T47D (cell line): ENCODE measurements around the gene BMP6.
"Not testable (repeated sequence)": the region's sequence is repeated elsewhere in the genome, so short reads cannot be mapped to it uniquely, and the experiment has no call there.

Experiments used
- DNase-seq, 2 experiments: peaks; one replicate each; pipeline versions ENCODE4 v3.0.0 to v3.0.0-alpha.2; 2011 to 2012; ENCODE audit warnings: low read depth in 1 of 2, low spot score in 1 of 2
- JUND ChIP-seq: IDR thresholded peaks from 2 replicates; pipeline ENCODE4 v1.6.1; 2012; ENCODE audit warnings: low read depth
- in situ Hi-C: cut with HindIII; loops from 2 replicates; pipeline ENCODE4 v1.10.0; 2016; ENCODE audit warnings: low sequenced_read_pairs, low pct_unique_long_range_greater_than_20kb

Gene BMP6

DNA sequence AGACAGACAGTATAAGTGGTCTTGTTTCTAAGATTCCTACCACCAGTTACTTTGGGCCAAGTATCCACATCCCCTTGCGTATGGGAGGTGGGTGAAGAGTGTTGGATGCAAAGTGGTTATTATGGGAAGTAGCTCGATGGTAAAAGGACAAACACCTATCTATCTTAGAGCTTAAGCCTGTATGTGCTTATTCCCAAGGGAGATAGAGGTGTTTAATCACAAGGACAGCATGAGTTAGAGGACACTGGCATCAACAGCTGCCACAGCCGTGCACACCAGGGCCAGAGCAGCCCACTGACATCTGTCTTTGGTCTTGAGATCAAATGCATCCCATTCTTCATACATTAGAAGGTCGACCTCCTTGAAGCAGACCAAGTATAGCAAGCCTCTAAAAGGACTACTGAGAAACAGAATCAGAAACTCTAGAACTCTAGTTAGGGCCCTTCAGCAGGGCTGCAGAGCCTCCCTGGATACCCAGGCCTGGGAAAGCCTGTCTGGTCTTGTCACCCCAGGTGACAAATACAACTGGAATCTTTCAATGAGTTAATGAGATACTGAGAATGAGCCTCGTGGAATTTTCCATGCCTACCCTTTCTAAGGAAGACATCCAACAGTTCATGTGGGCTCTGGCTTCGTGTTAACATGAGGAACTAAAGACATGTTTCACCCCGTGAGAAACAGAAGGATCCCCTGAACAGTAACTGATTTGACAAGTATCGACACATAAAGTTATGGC lies 156.0 kb downstream of the BMP6 start:
- in situ Hi-C loops = no loop called here
- TF ChIP-seq JUND = no peak
- DNase-seq = no peak

DNA sequence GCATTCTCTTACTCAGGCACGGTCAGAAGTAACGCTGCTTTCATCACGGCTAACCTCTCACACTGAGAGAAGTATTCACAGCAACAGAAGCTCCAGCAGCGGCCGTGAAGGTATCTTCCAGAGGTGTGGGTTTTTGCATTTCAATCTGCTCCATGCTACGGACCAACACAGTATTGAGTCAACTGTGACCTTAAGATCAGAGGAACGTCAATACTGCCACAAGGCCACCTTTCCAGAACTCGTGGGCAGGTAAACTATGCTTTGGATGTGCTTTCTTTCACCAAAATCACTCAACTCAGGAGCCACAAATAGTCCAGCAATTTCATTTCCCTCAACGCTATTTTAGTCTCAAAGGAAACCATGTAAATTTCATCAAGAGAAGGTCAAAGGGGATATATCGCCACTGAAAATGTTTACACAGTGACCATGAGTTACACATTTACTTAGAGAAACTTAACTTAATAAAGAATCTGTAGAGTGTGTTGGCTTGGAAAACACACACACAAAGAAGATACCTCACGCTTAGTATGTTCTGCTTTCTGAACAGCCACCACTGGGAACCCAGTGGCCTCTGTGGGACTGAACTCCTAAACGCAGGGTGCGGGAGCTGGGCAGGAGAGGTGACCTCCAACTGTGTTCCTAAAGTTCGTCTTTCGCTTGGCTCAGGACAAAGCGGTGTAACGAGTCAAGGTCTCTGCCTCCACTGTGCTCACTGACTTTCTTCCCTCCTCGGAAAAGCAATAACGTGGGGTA lies 156.8 kb downstream of the BMP6 start:
- no peak for DNase-seq
- TF ChIP-seq JUND = no peak
- in situ Hi-C loops = no loop called here

DNA sequence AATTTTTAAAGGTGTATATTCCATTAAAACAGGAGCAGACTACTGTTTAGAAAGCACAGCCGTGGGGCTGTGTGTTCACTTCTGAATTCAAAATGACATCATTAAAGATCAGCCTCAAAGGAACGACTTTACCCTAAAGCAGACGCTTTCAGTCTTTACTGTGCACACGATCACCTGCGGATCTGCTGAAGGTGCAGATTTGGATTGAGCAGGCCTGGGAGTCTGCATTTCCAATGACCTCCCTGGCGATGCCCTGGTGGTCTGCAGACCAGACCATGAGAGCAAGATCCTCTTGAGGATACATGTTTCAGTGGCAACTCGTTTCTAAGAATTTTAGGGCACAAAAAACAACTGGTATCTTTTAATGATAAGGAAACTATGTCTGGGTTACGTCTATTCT lies 157.5 kb downstream of the BMP6 start:
- in situ Hi-C loops = no loop called here
- no peak for TF ChIP-seq JUND
- no peak for DNase-seq

DNA sequence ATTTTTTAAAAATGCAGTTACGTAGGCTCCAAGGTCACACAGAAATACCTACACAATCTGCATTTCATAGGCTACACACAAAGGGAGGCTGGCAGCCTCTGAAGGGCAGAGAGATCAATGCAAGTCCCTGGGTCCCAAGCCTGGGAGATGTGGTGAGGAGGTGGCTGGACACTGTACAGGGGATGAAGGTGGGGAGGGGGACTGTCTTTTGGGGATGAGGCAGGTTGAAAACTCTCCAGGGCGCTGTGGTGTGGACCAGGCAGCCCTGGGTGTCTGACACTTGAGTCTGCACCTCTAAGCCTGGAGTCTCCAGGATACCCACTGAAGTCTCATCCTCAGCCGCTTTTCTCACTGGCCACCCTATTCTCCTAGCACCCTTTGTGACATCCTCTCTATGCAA lies 160.2 kb downstream of the BMP6 start:
- no peak for DNase-seq
- TF ChIP-seq JUND = no peak
- in situ Hi-C loops = no loop called here

DNA sequence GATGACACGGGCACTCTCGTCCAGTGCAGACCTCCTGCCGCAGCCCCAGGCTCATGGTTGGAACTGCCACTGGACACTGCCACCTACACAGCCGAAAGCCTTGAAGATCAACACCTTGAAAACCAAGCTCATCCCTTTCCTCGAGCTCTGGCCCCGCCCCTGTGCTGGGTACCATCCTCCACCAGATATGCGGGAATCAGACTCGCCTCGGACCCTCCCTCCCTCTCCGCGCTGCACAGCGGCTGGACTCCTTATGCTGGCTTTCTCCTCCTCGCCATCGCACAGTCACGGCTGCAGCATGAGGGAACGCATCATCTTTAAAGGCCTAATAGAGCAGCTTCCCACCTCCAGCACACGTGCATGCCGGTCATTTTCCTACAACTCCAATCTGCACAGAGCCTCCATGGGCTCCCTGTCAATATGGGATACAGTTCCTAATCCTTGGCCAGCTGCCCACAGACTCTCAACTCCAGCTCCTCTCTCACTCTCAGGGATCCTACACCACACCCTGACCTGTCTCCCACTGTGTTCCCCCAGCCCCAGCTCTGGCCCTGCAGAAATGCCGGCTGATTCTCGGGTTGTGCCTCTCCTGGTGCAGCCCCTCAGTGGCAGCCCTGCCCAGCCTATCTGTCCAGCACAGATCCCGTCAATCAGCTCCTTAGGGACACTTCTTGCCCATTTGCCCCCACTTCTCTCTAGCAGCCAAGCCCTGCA lies 161.5 kb downstream of the BMP6 start:
- in situ Hi-C loops = no loop called here
- TF ChIP-seq JUND = no peak
- DNase-seq = no peak

DNA sequence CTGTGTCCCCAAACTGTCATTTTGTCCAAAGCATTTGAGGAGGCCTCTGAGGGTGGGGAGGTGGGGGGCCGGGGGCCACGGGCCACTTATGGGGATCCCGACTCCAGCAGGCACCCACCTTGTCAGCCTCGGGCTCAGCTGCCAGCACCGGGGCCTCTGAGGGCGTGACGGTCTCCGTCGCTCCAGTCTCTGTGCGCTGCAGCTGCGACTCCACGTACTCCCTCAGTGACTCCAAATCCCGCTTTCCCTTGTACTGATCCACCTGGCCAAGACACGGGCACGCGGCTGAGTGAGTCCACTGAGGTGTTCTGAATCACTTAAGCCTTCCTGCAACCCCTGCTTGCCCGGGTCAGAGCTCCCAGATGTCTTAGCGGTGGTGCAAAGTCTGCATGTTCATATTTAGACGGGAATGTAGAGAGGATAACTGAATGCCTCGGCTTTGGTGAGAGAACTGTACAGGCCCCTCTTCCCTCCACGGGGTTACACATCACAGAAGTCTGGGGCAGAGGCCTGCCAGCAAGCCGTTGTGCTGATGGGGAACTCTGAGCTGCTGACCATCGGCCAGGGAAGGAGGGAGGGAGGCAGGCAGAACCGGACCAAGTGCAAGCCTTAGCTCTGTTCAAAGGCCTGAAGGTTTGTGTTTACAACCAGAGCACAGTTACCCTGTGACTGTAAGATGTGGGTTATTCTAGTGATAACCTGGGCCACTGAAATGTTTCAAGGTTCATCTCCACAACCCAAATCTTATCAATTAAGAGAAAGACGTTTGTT lies 162.9 kb downstream of the BMP6 start:
- no peak for DNase-seq
- no peak for TF ChIP-seq JUND
- in situ Hi-C loops = no loop called here

DNA sequence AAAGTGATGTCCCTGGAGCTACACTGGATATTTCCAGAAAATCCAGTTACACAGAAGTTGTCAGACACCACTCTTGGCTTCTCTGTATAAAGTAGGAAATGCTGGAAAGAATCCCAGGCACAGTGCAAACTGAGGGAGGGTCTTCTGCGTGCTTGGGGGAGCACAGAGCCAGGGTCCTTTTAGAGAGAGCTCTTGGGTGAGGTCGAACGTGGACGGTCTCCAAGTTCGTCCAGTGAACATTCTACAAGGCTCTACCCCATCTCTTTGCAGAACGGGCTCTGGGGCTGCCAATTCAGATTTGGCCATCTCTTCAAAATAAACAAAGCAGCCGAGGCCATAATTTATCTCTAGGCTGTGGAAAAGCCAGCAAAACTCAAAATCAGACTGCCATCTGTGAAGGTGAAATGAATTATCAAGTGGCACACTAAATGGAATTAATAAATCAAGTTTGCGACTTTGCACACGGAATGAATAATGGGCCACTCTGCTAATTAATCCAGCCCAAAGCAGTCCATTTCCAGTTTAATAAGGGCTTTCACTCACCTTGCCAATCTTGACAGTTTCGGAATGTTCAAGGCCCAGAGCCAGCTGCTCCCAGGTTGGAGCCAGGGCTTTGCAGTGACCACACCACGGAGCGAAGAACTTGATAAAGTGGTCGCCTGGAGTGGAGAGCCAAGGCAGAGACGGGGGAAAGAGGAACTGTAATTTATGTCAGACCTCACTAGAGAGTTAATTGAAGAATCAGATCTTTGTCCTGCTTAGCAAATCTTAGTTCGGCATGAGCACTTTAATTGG lies 165.4 kb downstream of the BMP6 start:
- TF ChIP-seq JUND = no peak
- no peak for DNase-seq
- in situ Hi-C loops = no loop called here

DNA sequence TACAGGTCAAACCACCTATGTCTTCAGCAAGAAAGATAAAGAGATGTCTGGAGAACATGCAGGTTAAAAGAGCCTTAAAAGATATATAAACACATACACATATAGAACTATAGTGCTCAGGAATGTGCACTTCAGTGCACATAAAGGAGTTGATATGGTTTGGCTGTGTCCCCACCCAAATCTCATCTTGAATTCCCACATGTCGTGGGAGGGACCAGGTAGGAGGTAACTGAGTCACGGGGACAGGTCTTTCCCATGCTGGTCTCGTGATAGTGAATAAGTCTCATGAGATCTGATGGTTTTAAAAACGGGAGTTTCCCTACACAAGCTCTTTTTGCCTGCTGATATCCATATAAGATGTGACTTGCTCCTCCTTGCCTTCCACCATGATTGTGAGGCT lies 166.5 kb downstream of the BMP6 start:
- DNase-seq, in situ Hi-C loops: not testable (repeated sequence)

DNA sequence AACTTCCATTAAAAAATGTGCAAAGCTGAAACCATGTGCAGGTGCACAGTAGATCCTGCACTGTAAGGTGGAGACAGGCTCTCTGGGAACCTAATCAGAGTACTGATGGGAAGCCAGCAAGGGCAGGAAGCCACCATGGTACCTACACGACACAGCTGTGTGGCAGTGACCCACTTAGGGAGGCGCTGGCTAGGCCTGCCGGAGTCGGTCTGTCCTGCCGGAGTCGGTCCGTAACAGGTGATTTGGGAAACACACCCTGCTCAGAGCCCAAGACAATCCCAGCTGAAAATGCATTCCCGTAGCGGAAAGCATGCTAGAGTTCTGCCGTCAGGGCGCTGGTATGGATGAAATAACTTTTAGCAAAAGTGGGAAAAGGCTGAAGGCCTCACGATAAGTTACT lies 167.4 kb downstream of the BMP6 start:
- in situ Hi-C loops = no loop called here
- DNase-seq = no peak
- no peak for TF ChIP-seq JUND

DNA sequence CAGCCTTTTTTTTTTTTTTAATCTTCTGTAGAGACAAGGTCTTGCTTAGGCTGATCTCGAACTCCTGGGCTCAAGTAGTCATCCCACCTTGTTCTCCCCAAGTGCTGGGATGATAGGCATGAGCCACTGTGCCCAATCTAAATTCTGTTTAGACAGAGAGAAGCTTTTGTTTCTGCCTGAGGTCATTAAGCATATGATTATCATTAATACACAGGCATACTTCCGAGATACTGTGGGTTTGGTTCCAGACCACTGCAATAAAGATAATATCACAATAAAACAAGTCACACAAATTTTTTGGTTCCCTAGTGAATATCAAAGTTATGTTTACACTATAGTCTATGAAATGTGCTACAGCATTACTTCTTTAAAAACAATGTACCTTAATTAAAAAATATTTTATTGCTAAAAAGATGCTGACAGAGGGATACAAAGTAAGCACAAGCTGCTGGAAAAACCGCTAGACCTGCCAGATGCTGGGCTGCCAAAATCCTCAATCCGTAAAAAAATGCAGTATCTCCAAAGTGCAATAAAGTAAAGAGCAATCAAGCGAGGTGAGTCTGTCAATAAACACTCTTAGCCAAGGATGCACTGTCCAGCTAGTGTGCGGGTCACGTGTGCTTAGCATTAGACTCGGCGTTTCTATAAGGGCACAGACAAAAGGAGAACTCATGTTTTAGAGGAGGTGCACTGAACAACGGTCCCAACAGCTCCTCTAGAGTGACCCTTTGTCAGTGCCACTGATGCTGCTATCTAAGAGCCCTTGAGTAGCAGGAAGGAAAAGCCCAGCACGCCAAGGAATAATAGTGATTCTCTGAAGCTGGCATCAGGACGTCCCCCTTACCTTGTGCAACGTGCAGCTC lies 168.6 kb downstream of the BMP6 start:
- DNase-seq = no peak
- in situ Hi-C loops = no loop called here
- no peak for TF ChIP-seq JUND

DNA sequence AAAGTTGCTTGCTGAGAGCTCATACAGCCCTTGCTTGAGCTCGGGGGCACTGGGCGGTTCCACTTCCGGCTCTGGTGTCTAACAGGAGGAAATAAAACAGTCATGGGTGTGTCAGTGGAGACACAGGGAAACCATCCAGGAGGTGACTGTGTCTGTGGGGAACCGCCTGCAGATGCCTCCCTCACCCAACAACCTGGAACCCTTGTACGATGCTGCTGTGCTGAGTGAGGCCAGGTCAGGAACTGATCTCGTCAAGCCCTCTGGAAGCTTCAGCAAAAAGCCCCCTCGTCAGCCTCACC lies 169.2 kb downstream of the BMP6 start:
- in situ Hi-C loops = no loop called here
- DNase-seq = no peak
- no peak for TF ChIP-seq JUND
